CD4-positive, alpha-beta T cell treated with Interleukin-1 beta for 1 hour (primary cell): ENCODE measurements around the gene DLL1.
"Not testable (repeated sequence)": the region's sequence is repeated elsewhere in the genome, so short reads cannot be mapped to it uniquely, and the experiment has no call there.

Experiments used
- DNase-seq, 2 donors: peaks; one replicate each; pipeline ENCODE4 v3.0.0-alpha.2; 2020 to 2022

Gene DLL1

GRCh38 chr6:170267688-170268087, 23.2 kb downstream of the DLL1 start:
- DNase-seq = no peak

- no peak for DNase-seq
Observed at GRCh38 chr6:170266061-170266825, 24.6 kb downstream of the DLL1 start.

GRCh38 chr6:170265655-170266054, 25.2 kb downstream of the DLL1 start:
- DNase-seq = no peak

- not testable (repeated sequence) for DNase-seq
Observed at GRCh38 chr6:170264644-170265043, 26.2 kb downstream of the DLL1 start.

DNA sequence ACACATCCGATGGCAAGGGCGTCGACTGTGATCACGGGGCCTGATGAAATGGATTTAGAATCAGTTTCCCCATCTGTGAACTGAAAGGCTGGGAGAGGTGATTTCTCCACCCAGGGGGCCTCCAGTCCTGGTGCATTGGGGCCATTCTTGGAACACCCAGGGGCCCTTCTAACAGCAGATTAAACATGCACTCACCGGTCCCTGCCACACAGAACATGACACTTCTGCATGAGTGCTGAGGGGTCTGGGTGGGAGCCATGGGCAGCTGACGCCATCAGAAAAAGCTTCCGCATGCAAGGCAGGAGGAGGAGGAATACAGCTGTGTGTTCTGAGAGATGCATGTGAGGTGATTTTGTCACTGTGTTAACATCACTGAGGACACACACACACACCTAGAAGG, 26.8 kb downstream of the DLL1 start:
- DNase-seq = no peak

- no peak for DNase-seq
Observed at GRCh38 chr6:170263410-170263809, 27.5 kb downstream of the DLL1 start.

DNA sequence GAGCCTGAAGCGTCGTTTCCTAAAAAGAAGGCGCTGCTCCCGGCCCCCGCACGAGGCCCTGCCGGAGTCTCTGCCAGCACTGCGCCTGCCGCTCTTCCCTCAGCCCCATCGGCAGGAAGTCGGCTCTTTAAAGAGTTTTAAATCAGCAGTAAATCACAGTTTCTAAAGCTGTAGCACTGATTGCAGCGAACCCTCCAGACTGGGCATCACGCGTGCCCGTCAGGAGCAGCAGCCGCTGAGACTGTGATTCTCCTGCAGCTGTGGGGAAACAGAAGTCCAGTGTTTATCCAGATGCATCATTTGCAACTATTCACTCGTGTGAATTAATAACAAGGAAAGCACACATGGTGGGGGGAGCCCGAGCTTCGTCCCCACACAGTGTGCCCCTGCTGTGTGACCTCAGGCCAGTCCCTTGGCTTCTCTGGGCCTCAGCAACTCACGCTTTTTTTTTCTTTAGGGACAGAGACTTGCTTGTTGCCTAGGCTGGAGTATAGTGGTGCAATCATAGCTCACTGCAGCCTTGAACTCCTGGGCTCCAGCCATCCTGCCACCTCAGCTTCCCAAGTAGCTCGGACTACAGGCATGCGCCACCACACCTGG, 28.3 kb downstream of the DLL1 start:
- no peak for DNase-seq

GRCh38 chr6:170261643-170262488, 29.0 kb downstream of the DLL1 start:
- DNase-seq = no peak

GRCh38 chr6:170260686-170261085, 30.2 kb downstream of the DLL1 start:
- DNase-seq = no peak

DNA sequence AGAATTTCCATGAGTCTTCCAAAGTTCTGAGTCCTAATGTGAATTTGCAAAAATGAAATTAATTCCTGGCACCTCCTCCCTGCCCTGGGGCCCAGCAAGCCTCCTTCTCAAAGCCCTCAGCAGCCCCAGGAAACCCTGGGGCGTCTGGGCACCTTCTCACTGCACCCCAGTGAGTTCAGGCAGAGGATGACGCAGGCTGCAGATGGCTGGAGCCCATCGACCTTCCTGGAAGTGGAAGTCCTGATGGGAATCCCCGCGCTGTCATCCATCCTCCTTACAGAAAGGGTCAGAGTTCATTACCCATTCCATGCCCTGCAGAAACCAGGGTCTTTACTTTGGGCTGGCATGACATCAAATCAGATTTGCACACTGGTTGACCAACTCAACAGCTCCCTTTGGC, 31.6 kb downstream of the DLL1 start:
- DNase-seq = no peak

- no peak for DNase-seq
Observed at GRCh38 chr6:170258407-170258806, 32.5 kb downstream of the DLL1 start.

DNA sequence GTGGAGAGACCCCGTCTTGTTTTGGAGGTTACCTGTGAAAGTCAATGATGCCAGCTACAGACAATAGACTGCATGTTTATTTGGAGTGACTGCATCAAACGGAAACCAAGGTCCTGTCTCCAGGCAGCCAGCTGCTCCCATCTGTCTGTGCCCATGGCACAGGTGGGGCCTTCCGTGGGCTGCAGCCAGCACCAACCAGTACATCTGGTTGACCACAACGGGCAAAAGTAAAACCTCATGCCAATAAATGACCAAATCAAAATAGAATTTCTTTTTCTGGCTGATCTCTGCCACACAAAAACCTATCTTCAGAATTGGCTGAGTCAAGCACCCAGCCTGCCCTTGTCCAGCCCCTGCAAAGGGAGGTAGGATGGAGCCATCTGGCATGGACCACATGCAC, 33.5 kb downstream of the DLL1 start:
- no peak for DNase-seq

DNA sequence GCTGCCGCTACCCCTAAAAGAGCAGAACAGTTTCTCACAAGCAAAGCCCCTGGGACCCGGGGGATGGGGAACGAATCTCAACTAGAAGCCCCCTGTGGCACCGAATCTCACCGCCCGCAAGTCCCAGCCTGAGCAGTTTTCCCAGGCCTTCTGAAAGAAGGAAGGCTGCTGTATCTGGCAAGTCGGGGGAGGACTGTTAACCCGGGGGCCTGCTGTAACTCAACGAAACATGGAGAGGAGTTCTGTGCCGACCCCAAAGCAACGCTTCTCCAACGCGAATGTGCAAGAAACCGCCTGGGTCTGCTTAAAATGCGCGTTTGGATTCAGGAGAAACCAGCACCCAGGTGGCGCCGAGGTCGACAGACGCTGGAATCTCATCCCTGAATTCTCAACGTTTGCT, 34.2 kb downstream of the DLL1 start:
- no peak for DNase-seq

GRCh38 chr6:170255426-170256125, 35.3 kb downstream of the DLL1 start:
- no peak for DNase-seq

- no peak for DNase-seq
Observed at GRCh38 chr6:170254315-170255213, 36.3 kb downstream of the DLL1 start.

- no peak for DNase-seq
Observed at GRCh38 chr6:170253910-170254269, 37.0 kb downstream of the DLL1 start.

DNA sequence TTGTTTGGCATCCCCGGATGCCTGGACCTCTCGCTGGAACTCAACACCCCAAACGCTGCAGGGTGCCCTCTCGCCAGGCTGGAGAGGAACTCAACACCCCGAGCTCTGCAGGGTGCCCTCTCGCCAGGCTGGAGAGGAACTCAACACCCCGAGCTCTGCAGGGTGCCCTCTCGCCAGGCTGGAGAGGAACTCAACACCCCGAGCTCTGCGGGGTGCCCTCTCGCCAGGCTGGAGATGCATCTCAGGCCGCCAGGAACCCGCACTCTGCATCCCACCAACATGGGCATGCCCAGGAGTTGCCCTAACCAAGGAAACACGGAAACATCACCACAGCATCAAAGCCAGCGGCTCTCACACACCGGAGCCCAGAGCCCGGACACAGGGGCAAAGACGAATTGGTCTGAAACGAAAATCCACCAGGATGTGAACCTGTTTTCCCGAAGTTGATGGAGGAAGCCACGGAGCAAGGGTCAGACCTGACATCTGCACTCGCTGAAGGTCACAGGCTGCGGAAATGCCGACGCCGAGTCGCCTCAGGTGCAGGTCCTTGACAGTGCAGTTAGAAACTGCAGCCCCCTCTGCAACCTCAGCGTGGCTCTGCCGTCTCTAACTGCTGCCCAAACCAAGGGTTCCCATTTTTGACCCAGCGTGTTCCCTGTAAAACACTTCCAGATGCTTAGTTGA, 37.5 kb downstream of the DLL1 start:
- DNase-seq = no peak

GRCh38 chr6:170251776-170252571, 38.9 kb downstream of the DLL1 start:
- DNase-seq = no peak

- no peak for DNase-seq
Observed at GRCh38 chr6:170250981-170251775, 39.7 kb downstream of the DLL1 start.

- DNase-seq = no peak
Observed at GRCh38 chr6:170250455-170250854, 40.4 kb downstream of the DLL1 start.
